Bronchial epithelial cell (primary cell): ENCODE measurements around the gene PAPPA2. TPM values are rescaled to one million over a fixed set of nuclear protein-coding genes. Genes with fewer than 3 reads are reported as not detected.

Source experiments
- DNase-seq: peaks from one replicate; pipeline ENCODE4 v3.0.0-alpha.2; 2010; ENCODE audit warnings: low read depth
- FAIRE-seq: peaks from 2 replicates; lab custom pipeline; 2011; peaks lifted over from hg19 to GRCh38; lab: Jason Lieb, UNC
- H3K27me3 ChIP-seq: 2 replicates; pipeline ENCODE4 v1.5.1; 2011; ENCODE audit warnings: low read length; ENCODE audit not compliant: control insufficient read depth, insufficient read depth
- H3K36me3 ChIP-seq: 2 replicates; pipeline ENCODE4 v1.5.1; 2011; ENCODE audit warnings: low read length; ENCODE audit not compliant: control insufficient read depth, insufficient read depth
- H3K4me3 ChIP-seq: 2 replicates; pipeline ENCODE4 v1.5.1; 2011; ENCODE audit warnings: mild to moderate bottlenecking, low read depth, low read length, control low read depth
- total RNA-seq: library from RNA; depleted of rRNA; stranded (reverse); fragments of >200 nt; gene quantifications from 2 replicates; pipeline ENCODE4 v1.2.1, GENCODE V29; 2014
- TF ChIP-seq, protein P1 (sequence below): IDR thresholded peaks from 2 replicates; pipeline ENCODE4 v1.5.1; 2011; ENCODE audit warnings: mild to moderate bottlenecking, moderate library complexity, low read length, control low read depth, inconsistent platforms; ENCODE audit not compliant: insufficient read depth, severe bottlenecking

The PAPPA2 gene
- total RNA-seq, 1 donor from 2014 or later, result 8.7 TPM

DNA sequence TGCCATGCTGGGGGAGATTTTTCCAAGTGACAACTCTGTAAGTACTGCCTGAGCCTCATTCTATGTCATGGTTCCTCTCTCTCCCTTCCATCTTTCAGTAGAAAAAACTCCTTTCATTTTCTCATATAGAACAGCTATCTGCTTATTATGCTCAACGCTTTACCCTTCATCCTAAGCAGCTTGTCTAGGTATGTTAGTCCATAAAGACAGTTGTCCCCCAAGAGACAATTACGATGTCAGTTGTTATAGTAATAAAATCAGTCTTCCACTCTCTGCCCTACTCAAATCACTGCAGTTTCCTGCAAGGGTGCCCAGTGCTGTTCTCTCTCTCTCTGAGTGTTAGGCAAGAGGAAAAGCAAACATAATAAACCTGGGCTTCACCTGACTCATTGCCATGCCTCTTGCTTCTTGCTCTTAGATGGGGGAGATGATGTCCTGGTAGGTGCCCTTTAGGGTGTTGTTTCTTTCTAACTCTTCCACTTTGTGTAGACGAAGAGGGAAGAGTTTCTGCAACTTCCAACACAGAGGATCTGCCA lies 59.4 kb downstream of the PAPPA2 start:
- no peak overlapping the region for H3K4me3 ChIP-seq
- TF ChIP-seq, protein P1, sequence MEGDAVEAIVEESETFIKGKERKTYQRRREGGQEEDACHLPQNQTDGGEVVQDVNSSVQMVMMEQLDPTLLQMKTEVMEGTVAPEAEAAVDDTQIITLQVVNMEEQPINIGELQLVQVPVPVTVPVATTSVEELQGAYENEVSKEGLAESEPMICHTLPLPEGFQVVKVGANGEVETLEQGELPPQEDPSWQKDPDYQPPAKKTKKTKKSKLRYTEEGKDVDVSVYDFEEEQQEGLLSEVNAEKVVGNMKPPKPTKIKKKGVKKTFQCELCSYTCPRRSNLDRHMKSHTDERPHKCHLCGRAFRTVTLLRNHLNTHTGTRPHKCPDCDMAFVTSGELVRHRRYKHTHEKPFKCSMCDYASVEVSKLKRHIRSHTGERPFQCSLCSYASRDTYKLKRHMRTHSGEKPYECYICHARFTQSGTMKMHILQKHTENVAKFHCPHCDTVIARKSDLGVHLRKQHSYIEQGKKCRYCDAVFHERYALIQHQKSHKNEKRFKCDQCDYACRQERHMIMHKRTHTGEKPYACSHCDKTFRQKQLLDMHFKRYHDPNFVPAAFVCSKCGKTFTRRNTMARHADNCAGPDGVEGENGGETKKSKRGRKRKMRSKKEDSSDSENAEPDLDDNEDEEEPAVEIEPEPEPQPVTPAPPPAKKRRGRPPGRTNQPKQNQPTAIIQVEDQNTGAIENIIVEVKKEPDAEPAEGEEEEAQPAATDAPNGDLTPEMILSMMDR, result no peak
- FAIRE-seq, result no peak
- H3K27me3 ChIP-seq, result no peaks in the 10 kb centered on the region
- peak; percentile 10 for DNase-seq
- H3K36me3 ChIP-seq, result no peaks in the 10 kb centered on the region

DNA sequence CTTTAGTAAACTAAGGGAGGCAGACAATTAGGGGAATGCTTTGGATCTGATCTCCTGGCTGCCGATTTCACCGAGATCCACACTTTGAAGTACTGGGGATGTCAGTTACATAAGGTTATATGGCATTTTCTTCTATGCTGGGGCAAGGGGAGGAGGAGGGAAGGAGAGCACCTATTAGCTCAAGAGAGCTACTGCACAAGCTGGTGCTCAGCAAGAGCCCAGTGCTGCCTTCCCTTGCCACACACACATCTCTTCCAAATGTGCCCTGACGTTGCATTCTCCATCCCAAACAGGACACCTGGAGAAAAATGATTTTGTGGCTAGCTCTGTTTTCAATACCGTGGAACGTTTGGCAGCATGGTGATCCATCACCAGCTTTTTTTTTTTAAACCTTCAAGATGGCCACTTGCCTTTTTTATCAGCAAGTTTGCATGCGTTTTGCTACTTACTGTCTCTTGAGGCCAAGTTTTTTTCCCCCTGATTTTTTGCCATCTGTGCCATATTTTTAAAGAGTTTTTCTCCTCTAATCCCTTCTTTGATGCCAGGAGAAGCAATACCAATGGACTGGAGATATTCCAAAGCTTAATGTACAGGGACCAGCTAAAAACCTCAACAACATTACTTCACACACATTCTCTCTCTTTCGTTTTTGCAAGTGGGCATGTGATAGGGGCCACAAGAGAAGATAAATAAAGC lies 66.6 kb downstream of the PAPPA2 start:
- no peak for DNase-seq
- no peaks in the 10 kb centered on the region for H3K36me3 ChIP-seq
- H3K27me3 ChIP-seq, result no peaks in the 10 kb centered on the region
- TF ChIP-seq, protein P1, result no peak
- FAIRE-seq, result no peak
- no peak overlapping the region for H3K4me3 ChIP-seq

DNA sequence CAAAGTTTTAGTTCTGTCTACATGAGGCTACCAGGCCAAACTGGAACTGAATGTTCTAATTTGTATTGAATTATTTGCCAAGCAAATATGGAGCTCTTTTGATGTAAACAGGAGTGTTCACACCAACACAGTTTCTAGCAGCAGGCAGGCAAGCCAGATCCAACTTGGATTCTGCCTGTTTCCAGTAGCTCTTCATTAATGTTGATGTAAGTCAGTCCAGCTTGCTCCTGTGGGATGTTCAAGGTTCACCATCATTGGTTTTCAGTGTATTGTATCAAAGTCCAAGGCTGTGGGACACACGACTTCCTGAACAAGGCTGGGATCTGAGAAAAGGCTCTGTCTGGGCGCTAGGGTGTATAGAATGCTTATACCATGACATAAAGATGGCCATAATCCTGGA lies 68.1 kb downstream of the PAPPA2 start:
- no peak overlapping the region for H3K4me3 ChIP-seq
- H3K36me3 ChIP-seq, result no peaks in the 10 kb centered on the region
- no peaks in the 10 kb centered on the region for H3K27me3 ChIP-seq
- DNase-seq, result no peak
- no peak for FAIRE-seq
- TF ChIP-seq, protein P1, result no peak

GRCh38 chr1:176531921-176532897 lies 69.2 kb downstream of the PAPPA2 start:
- no peak for FAIRE-seq
- H3K27me3 ChIP-seq, result no peaks in the 10 kb centered on the region
- no peak for DNase-seq
- H3K4me3 ChIP-seq, result no peak overlapping the region
- TF ChIP-seq, protein P1, result no peak
- H3K36me3 ChIP-seq, result no peaks in the 10 kb centered on the region

DNA sequence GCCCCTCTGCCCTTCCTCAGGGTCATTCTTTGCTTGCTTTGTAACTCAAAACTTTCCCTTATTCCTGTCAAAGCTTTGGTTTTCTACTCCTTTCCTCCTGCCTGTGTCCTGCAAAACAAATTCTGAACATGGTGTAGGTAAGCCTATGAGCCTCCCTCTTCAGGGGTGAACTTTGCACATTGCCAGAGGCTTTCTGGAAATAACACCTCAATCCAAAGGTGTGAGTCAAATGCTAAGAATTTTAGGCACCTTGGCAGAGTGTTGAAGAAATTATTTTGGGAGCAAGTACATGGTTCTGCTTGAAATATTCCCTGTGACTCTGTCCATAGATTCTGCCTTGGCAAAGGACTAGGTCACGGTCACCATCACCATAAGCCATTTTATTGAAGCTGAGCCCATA lies 70.0 kb downstream of the PAPPA2 start:
- Histone ChIP-seq H3K27me3 (no peaks in the 10 kb centered on the region), H3K4me3 (no peak overlapping the region), H3K36me3 (no peaks in the 10 kb centered on the region)
- TF ChIP-seq, protein P1, result no peak
- no peak for DNase-seq
- FAIRE-seq, result no peak
